Measurements from ENCODE around the gene PTPN6. TPM values are rescaled to one million over a fixed set of nuclear protein-coding genes. Genes with fewer than 3 reads are reported as not detected.

PTPN6 gene
- total RNA-seq, 1 experiment from 2014 or later = 19.8 TPM

GRCh38 chr12:6966351-6966750 is 15.2 kb downstream of the PTPN6 start:
- H3K79me1 ChIP-seq (ENCODE audit: insufficient read depth, low read depth, low read length, poor library complexity, severe bottlenecking) = peaks cover 7% of the 10 kb centered on the region
- H3K79me2 ChIP-seq (ENCODE audit: insufficient read depth, low read length) = peaks cover 11% of the 10 kb centered on the region; the same call in 1 of the 2 replicates
- no peak overlapping the region for H2AK5ac ChIP-seq (ENCODE audit: insufficient read length, low read length)
- no peak overlapping the region for H2BK5ac ChIP-seq (ENCODE audit: insufficient read length, low read length)
- no CpG with 5 or more reads among the region's 7 CpGs for WGBS (ENCODE audit: extremely low coverage, insufficient read length, low lambda C conversion rate)
- no peak overlapping the region for H4K5ac ChIP-seq (ENCODE audit: insufficient read length, low read depth, low read length)
- H3K9ac ChIP-seq (ENCODE audit: extremely low read depth, insufficient read length, low read length) = no peak overlapping the region
- H4K91ac ChIP-seq (ENCODE audit: insufficient read length, low read depth, low read length) = no peak overlapping the region
- no peak overlapping the region for H4K8ac ChIP-seq (replicated peaks; ENCODE audit: insufficient read length, low read depth, low read length)
- no peak overlapping the region for H3K18ac ChIP-seq (ENCODE audit: insufficient read length, low read depth, low read length)
- H3K14ac ChIP-seq (ENCODE audit: insufficient read depth, low read length) = no peak overlapping the region
- no peaks in the 10 kb centered on the region for H3K27me3 ChIP-seq (ENCODE audit: insufficient read depth, low read length)
- H2AFZ ChIP-seq (ENCODE audit: low read length) = no peak overlapping the region
- H3K4me1 ChIP-seq (ENCODE audit: insufficient read depth, low read length) = peaks cover 4% of the 10 kb centered on the region; the same call in 1 of the 2 replicates
- no peak overlapping the region for H3T11ph ChIP-seq (ENCODE audit: low read length)
- H3K4me1 Mint-ChIP-seq = peaks cover 39 to 57% of the 10 kb centered on the region in 2 experiments
- no peaks in the 10 kb centered on the region; a peak in 2 of 5 replicates for H3K9me3 Mint-ChIP-seq
- no peaks in the 10 kb centered on the region for H3K9me3 ChIP-seq (ENCODE audit: control insufficient read depth, low read depth, low read length)
- peaks cover 19% of the 10 kb centered on the region for H3K23me2 ChIP-seq (ENCODE audit: insufficient read length, low read depth, low read length, poor library complexity, severe bottlenecking)
- H3K4me3 Mint-ChIP-seq = peak overlapping the region in 1 of 2 experiments; percentile 54; a peak in 1 of 5 replicates
- H3K27ac Mint-ChIP-seq = peak overlapping the region in 1 of 3 experiments; percentile 83; a peak in 2 of 7 replicates
- H3K27ac ChIP-seq (ENCODE audit: insufficient read length, low read depth, low read length) = no peak overlapping the region
- DNase-seq = no peak
- peaks cover 39 to 62% (median 49%) of the 10 kb centered on the region in 3 experiments for H3K36me3 Mint-ChIP-seq (ENCODE audit: insufficient read depth in 1 of 3, low read depth in 3 of 3)
- no peak overlapping the region for H2BK20ac ChIP-seq (ENCODE audit: low read depth, low read length, poor library complexity, severe bottlenecking)
- no peak overlapping the region for H3K4me2 ChIP-seq (ENCODE audit: insufficient read depth, insufficient read length, low read length)
- TF ChIP-seq, protein P1, sequence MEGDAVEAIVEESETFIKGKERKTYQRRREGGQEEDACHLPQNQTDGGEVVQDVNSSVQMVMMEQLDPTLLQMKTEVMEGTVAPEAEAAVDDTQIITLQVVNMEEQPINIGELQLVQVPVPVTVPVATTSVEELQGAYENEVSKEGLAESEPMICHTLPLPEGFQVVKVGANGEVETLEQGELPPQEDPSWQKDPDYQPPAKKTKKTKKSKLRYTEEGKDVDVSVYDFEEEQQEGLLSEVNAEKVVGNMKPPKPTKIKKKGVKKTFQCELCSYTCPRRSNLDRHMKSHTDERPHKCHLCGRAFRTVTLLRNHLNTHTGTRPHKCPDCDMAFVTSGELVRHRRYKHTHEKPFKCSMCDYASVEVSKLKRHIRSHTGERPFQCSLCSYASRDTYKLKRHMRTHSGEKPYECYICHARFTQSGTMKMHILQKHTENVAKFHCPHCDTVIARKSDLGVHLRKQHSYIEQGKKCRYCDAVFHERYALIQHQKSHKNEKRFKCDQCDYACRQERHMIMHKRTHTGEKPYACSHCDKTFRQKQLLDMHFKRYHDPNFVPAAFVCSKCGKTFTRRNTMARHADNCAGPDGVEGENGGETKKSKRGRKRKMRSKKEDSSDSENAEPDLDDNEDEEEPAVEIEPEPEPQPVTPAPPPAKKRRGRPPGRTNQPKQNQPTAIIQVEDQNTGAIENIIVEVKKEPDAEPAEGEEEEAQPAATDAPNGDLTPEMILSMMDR (conservative IDR thresholded peaks at IDR 0.05) = no peak
- H3K4ac ChIP-seq (ENCODE audit: low read depth, low read length) = no peak overlapping the region
- no peak overlapping the region for H3K23ac ChIP-seq (ENCODE audit: insufficient read length, low read depth, low read length)
- no peak overlapping the region for H2BK12ac ChIP-seq (ENCODE audit: insufficient read length, low read depth, low read length)
- no peaks in the 10 kb centered on the region for H3K27me3 Mint-ChIP-seq (ENCODE audit: low read depth)
- H4K20me1 ChIP-seq (ENCODE audit: control insufficient read depth, insufficient read depth, insufficient read length) = peaks cover 2% of the 10 kb centered on the region
- no peak overlapping the region for H3K56ac ChIP-seq (ENCODE audit: insufficient read length, low read depth, low read length)
- no peak overlapping the region for H2BK120ac ChIP-seq (ENCODE audit: low read depth, low read length, poor library complexity, severe bottlenecking)
- H2BK15ac ChIP-seq (ENCODE audit: low read depth, low read length) = no peak overlapping the region

Measured in H9 (cell line).